Skeletal muscle satellite cell (primary cell): ENCODE results near the gene ZFPL1.

Experiments
- H3K27me3 ChIP-seq: 2 replicates; pipeline ENCODE4 v1.7.0; 2013; ENCODE audit warnings: low read length; ENCODE audit not compliant: control insufficient read depth, insufficient read depth
- H3K36me3 ChIP-seq: 2 replicates; pipeline ENCODE4 v1.7.0; 2013; ENCODE audit warnings: mild to moderate bottlenecking, control low read depth, low read length; ENCODE audit not compliant: insufficient read depth
- H3K4me1 ChIP-seq: 2 replicates; pipeline ENCODE4 v1.7.0; 2013; ENCODE audit warnings: low read length; ENCODE audit not compliant: control insufficient read depth, insufficient read depth
- H3K4me2 ChIP-seq: 2 replicates; pipeline ENCODE4 v1.7.0; 2013; ENCODE audit warnings: mild to moderate bottlenecking, low read length
- H3K4me3 ChIP-seq: 2 replicates; pipeline ENCODE4 v1.7.0; 2013; ENCODE audit warnings: low read length
- H3K9ac ChIP-seq: 2 replicates; pipeline ENCODE4 v1.7.0; 2013; ENCODE audit warnings: mild to moderate bottlenecking, low read depth, low read length, moderate library complexity
- H3K9me3 ChIP-seq: replicated peaks from 2 replicates; pipeline ENCODE4 v1.7.0; 2013; ENCODE audit warnings: mild to moderate bottlenecking, control low read depth, low read length

The ZFPL1 gene

DNA sequence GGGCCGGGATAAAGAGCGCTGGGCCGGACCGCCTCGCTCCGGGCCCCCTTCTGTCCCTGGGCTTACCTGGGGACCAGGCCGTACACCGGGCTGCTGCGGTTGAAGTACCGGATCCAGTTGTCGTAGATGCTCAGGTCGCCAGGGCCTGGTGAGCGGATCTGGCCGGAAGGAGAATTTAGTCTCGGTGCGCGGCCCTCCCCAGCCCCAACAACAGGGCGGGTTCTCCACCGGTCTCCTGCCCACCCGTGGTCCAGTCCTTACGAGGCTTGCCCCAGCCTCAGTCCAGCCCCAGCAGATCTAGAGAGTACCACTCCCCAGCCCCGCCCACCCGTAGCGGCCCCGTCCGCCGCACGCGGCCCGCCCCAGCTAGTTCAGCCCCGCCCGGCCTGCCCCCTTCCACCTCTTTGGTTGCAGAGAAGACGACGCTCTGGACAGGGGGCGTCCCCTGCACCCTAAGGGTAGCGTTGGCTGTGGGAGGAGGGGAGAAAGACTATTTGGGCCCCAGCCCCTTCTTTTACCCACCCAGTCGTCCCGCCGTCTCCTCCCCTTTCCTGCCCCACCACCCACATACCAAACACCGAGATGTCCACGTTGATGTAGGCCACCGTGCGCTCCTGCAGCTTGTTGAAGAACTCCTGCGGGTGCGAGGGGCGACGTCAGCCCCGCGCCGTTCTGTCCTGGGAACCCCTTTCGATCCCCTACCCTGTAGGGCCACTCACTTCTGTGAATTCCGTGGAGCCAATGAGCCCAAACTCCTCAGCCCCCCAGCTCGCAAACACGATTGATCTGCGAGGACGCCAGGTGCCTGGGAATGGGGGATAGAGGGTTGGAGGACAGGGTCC, 36.2 kb upstream of the ZFPL1 start:
- peaks cover 16% of the 10 kb centered on the region for H3K4me1 ChIP-seq
- no peaks in the 10 kb centered on the region for H3K27me3 ChIP-seq
- H3K4me2 ChIP-seq, result peak overlapping the region; percentile 70
- H3K9ac ChIP-seq, result peak overlapping the region; percentile 30
- peaks cover 8% of the 10 kb centered on the region for H3K36me3 ChIP-seq
- H3K9me3 ChIP-seq, result no peaks in the 10 kb centered on the region
- peak overlapping the region; percentile 61 for H3K4me3 ChIP-seq

DNA sequence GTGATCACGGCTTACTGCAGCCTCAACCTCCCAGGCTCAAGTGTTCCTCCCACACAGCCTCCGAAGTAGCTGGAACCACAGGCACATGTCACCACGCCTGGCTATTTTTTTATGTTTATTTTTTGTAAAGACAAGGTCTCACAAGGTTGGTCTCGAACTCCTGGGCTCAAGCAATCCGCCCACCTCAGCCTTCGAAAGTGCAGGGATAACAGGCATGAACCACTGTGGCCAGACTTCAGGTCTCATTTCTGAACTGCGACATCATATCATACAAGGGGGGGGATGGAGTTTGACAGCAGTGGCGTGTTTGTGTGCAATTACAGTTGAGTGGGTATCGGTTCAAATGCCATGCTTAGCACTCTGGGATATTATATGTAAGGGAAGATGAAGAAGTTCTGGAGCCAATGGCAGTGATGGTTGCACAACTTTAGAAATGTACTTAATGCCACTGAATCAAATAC, 32.6 kb upstream of the ZFPL1 start:
- no peaks in the 10 kb centered on the region for H3K36me3 ChIP-seq
- H3K4me1 ChIP-seq, result peaks cover 3% of the 10 kb centered on the region

DNA sequence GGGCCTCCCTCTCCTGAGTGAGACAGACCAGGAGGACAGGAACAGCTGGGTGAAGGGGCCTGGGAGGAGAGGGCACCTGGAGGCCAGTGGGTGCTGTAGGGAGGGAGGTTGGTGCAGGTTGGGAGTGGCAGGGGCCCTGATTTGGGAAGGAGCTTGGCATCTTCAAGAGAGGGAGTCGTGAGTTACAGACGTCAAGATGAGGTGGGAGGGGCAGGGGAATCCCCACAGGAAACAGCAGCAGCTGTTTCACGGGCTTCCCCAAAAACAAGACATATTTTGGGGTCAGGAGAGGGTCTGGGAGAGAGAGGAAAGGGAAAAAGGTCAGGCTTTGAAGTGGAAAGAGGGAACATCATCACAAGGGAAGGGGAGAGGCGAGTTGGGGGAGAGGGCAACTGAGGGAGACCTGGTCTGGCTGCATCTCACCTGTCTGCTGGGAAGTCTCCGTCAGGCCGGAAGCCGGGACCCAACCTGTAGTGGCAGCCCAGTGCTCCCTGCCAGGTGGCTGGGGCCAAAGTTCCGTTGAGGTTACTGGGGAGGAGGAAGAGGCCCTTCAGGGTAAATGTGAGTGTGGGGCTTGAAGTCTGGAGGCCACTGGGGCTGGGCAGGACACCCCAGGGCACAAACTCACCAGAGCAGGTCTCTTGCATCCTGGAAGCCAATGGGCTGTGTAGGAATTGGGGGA, 30.1 kb upstream of the ZFPL1 start:
- Histone ChIP-seq H3K4me2 (no peak overlapping the region), H3K9ac (no peak overlapping the region), H3K4me1 (no peaks in the 10 kb centered on the region), H3K27me3 (peaks cover 19% of the 10 kb centered on the region), H3K36me3 (no peaks in the 10 kb centered on the region), H3K4me3 (no peak overlapping the region), H3K9me3 (no peaks in the 10 kb centered on the region)

More for the DNA sequence above, 32.6 kb upstream of the ZFPL1 start:
- Histone ChIP-seq H3K9me3 (no peaks in the 10 kb centered on the region), H3K4me2 (no peak overlapping the region), H3K27me3 (peaks cover 15% of the 10 kb centered on the region), H3K9ac (no peak overlapping the region), H3K4me3 (no peak overlapping the region)

DNA sequence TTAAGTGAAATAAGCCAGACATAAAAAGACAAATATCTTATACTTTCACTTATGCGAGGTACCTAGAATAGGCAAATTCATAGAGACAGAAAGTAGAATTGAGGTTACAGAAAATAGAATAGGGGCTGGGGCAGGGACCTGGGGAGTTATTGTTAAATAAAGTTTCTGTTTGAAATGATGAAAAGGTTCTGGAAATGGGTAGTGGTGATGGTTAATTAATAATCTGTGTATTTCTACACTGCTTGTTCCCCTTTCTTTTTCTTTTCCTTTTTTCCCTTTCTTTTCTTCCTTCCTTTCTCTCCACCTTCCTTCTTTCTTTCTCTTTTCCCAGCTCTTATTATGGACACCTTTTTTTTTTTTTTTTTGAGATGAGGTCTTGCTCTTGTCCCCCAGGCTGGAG, 28.5 kb upstream of the ZFPL1 start:
- no peaks in the 10 kb centered on the region for H3K4me1 ChIP-seq
- H3K27me3 ChIP-seq, result peaks cover 19% of the 10 kb centered on the region
- H3K4me3 ChIP-seq, result no peak overlapping the region
- H3K9me3 ChIP-seq, result no peaks in the 10 kb centered on the region
- no peaks in the 10 kb centered on the region for H3K36me3 ChIP-seq
- H3K4me2 ChIP-seq, result no peak overlapping the region
- no peak overlapping the region for H3K9ac ChIP-seq

- Histone ChIP-seq H3K36me3 (no peaks in the 10 kb centered on the region), H3K4me2 (no peak overlapping the region), H3K4me3 (no peak overlapping the region), H3K27me3 (peaks cover 19% of the 10 kb centered on the region), H3K9ac (no peak overlapping the region), H3K9me3 (no peaks in the 10 kb centered on the region), H3K4me1 (no peaks in the 10 kb centered on the region)
Measured at GRCh38 chr11:65056999-65057398, 27.0 kb upstream of the ZFPL1 start.

GRCh38 chr11:65057526-65057925, 26.5 kb upstream of the ZFPL1 start:
- H3K9ac ChIP-seq, result no peak overlapping the region
- peaks cover 19% of the 10 kb centered on the region for H3K27me3 ChIP-seq
- no peak overlapping the region for H3K4me2 ChIP-seq
- H3K36me3 ChIP-seq, result no peaks in the 10 kb centered on the region
- H3K4me3 ChIP-seq, result no peak overlapping the region
- H3K9me3 ChIP-seq, result no peaks in the 10 kb centered on the region
- no peaks in the 10 kb centered on the region for H3K4me1 ChIP-seq

GRCh38 chr11:65058012-65058411, 26.0 kb upstream of the ZFPL1 start:
- H3K36me3 ChIP-seq, result no peaks in the 10 kb centered on the region
- H3K9me3 ChIP-seq, result no peaks in the 10 kb centered on the region
- H3K9ac ChIP-seq, result no peak overlapping the region
- peaks cover 19% of the 10 kb centered on the region for H3K27me3 ChIP-seq
- no peaks in the 10 kb centered on the region for H3K4me1 ChIP-seq
- no peak overlapping the region for H3K4me3 ChIP-seq
- no peak overlapping the region for H3K4me2 ChIP-seq

DNA sequence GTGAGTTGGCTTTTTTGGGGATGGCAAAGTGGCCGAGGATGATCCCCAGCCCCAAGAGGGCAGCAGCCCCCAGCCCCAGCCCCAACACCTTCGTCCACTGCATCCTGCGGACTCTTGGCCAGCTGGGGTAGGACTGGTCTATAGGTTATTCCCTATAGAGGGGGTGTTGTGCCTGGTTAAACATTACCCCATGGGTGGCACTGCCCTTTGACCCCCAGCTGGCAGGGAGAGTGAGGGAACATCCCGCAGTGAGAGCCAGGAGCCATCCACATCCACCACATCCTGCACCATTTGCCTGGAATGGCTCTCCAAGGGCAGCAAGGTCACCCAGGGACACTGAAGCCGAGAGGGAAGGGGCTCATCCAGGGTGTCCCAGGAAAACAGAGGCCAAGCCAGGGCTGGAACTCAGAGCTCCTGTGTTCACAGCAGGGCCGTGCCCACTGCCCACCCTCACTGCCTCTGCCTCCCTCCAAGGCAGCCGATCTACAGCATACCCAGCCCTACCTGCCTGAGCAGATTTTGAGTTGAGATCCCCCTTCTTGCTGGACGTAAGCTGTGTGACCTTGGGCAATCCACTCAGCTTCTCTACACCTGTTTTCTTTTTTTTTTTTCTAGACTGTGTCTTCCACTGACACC, 25.5 kb upstream of the ZFPL1 start, which contains the start of gene NAALADL1:
TSS of gene NAALADL1 (minus strand) at position 135 of the 636 bp plus-strand sequence. CDS start at position 103, 32 bp downstream.
- Histone ChIP-seq H3K27me3 (peaks cover 17% of the 10 kb centered on the region), H3K9me3 (no peaks in the 10 kb centered on the region), H3K4me1 (no peaks in the 10 kb centered on the region), H3K4me2 (no peak within 1 kb of the TSS), H3K36me3 (no peaks in the 10 kb centered on the region), H3K9ac (no peak within 1 kb of the TSS), H3K4me3 (no peak within 1 kb of the TSS)

GRCh38 chr11:65059523-65059922, 24.5 kb upstream of the ZFPL1 start:
- H3K9ac ChIP-seq, result no peak overlapping the region
- no peak overlapping the region for H3K4me3 ChIP-seq
- no peak overlapping the region for H3K4me2 ChIP-seq
- no peaks in the 10 kb centered on the region for H3K36me3 ChIP-seq
- H3K4me1 ChIP-seq, result no peaks in the 10 kb centered on the region
- H3K9me3 ChIP-seq, result no peaks in the 10 kb centered on the region
- H3K27me3 ChIP-seq, result peaks cover 9% of the 10 kb centered on the region

DNA sequence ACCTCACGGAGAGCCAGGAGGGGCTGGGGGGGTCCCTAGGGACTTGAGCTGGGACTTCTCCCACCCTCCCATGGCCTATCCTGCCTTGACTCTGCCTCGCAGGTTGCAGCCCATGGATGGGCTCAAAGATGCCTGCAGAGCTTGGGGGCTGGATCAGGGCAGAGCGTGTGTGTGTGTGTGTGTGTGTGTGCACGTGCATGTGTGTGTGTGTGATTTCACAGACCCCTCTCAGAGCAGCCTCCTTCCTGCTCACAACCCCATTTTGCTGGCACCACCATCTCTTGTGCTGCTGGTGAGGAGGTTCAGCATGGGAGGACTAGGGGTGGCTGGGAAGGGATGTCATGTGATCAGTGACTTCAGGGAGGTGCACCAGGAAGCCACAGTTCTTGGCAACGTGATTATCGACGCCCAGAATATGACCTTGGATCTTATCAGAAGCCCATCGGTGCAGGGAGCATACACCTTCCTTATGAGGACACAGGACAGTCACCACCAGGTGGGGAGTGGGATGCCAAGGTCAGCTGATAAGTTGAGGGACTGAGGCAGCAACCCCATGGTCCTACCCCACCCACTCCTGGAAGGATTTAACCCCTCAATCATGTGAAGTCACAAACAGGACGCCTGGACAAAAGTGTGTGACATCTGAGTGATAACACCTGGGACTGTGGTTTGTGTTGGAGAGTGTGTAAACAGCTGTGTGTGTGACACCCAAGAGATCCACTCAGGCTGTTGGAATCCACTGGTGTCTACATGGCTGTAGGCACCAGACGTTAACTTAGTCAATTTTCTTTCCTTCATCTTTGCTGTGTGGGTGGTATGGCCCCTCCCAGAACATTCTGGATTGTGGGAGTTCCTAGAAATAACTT, 23.8 kb upstream of the ZFPL1 start:
- Histone ChIP-seq H3K27me3 (peaks cover 4% of the 10 kb centered on the region), H3K4me3 (no peak overlapping the region), H3K4me1 (no peaks in the 10 kb centered on the region), H3K9me3 (no peaks in the 10 kb centered on the region), H3K9ac (no peak overlapping the region), H3K36me3 (no peaks in the 10 kb centered on the region), H3K4me2 (no peak overlapping the region)
